ENCODE measurements around the gene RAD9A. TPM values are rescaled to one million over a fixed set of nuclear protein-coding genes. Genes with fewer than 3 reads are reported as not detected.

The RAD9A gene
- 4.6 and 7.9 TPM in 2 replicates for total RNA-seq

DNA sequence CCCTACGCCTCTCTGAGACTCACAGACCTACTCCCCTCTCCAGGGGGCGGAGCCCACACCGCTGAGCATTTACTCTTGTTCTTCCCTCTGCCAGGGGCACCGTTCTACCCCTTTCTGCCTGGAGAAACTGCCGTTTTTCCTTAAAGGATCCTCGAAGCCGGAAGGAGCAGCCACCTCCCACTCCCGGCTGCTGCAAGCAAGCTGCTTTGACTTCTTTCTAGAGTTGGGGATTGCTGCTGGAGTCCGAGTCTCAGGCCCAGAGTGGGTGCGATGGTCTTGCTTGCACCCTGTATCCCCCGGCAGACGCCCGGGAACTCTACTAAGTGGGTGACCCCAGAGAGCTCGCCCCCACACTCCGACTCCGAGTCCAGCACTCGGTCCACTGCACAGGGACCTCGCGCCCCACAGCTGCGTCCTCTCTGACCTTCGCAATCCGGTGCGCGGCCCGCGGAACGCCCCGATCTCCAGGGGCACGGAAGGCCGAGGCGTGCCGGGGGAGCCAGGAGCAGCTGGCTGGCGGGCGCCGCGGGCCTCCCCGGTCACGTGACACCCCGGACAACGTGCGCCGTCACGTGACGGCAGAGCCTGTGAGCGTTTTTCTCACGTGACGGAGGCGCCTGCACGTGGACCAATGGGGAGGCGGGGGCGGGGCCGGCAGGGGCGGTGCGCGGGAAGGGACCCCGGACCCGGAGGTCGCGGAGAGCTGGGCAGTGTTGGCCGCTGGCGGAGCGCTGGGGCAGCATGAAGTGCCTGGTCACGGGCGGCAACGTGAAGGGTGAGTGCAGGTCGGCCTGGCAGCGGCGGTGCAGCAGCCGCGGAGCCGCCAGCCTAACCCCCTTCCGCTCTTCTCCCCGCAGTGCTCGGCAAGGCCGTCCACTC, at the start of gene RAD9A:
Gene RAD9A, plus strand, starts transcription at position 683 of the 879 bp plus-strand sequence. Its CDS starts 59 bp downstream, at position 742.

DNA sequence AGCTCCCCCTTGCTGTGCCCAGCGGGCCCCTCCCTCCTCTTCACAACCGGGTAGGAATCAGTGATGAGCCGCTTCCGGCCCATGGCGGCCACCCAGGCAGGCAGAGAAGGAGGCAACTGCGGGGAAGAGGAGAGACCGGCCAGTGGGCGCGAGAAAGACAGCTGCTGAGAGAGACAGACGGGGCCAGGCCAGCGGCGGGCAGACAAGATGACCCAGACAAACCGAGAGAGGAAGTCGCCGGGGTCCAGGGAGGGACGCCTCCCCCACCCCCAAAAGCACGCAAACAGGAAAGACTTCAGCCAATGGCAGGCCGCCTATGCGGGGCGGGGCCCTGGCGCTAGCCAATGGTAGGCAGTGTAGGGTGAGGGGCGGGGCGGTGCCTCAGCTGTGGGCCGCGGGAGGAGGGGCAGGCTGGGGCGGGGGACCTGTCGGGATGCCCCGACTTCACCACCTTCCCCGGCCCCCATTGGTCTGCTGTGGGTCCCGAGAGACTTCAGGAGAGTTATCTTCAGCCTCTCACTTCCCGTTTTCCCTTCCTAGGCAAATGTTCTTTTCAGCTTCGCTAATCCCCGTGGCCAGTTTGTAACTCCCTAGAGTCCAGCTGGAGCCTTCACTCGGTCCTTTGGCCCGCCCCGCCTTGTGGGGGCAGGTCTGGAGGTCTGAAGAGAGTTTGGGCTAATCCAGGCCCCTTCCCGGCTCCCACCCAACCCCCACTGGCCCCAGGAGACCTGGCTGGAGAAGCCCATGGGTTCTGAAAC, 38.3 kb upstream of the RAD9A start, which contains the start of gene POLD4:
Gene POLD4, minus strand, starts transcription at position 230 of the 758 bp plus-strand sequence. Its CDS starts 147 bp downstream, at position 83.

DNA sequence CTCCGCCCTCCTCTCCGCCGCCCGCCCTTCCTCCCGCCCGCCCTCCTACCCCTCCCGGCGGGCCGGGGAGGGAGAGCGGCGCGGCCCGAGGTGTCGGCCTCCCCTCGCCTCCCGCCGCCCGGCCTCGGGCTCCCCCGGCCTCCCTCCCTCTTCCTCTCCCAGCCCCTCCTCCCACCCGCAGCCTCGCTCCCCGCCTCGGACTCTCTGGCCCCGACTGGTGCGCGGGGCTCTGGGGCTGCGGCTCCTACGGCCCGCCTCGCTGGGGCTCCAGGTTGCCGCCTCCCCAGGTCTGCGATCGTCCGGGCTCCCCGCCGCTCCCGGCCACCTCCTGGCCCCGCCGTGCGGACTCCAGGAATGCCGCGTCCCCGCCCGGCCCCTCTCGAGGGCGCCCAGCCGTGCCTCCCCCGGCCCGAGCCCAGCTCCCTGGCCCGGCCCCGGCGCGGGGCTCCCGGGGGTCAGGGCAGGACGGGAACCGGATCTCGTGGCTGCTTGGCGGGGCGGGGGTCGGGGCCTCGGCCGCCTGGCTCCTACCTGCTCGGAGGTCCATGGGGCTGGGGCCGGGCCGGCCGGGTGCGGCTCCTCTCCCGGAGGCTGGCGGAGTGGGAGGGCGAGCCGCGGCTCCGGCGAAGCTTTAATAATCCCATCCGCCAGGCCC, 18.7 kb upstream of the RAD9A start, which contains the start of gene CLCF1:
Gene CLCF1, minus strand, starts transcription at position 606 of the 655 bp plus-strand sequence. Its CDS starts 59 bp downstream, at position 547.

DNA sequence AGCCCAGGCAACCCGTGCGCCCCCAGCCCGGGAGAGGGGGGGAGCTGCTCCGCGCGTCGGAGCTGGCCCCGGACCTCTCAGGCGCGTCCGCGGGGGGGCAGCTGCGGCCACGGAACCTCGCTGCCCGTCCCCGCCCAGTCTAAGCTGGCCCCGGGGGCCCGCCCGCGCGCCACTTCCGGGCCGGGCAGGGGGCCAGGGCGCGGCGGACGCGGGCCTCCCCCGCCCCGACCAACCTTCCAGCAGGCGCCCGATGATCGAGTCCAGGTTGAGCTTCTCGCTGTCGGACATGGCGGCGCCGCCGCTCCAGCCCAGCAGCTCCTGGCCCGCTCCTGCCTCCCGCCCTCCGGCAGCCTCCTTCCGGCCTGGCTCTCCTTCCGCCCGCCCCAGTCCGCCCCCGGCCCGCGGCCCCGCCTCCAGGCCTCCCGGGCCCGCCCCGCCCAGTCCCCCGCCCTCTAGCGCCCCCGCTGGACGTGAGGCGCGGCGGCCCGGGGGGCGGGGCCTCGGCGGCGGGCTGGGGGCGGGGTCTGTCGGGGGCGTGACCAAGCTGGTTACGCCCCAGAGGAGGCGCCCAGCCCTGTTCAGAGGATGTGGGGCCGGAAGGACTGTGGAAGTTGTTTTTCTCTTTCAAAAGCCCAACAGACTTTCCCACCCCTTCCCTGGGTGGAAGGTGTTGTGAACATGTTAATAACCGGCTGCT, 9.9 kb downstream of the RAD9A start, which contains the start of gene PPP1CA:
Gene PPP1CA, minus strand, starts transcription at position 364 of the 697 bp plus-strand sequence. Its CDS starts 76 bp downstream, at position 288.

DNA sequence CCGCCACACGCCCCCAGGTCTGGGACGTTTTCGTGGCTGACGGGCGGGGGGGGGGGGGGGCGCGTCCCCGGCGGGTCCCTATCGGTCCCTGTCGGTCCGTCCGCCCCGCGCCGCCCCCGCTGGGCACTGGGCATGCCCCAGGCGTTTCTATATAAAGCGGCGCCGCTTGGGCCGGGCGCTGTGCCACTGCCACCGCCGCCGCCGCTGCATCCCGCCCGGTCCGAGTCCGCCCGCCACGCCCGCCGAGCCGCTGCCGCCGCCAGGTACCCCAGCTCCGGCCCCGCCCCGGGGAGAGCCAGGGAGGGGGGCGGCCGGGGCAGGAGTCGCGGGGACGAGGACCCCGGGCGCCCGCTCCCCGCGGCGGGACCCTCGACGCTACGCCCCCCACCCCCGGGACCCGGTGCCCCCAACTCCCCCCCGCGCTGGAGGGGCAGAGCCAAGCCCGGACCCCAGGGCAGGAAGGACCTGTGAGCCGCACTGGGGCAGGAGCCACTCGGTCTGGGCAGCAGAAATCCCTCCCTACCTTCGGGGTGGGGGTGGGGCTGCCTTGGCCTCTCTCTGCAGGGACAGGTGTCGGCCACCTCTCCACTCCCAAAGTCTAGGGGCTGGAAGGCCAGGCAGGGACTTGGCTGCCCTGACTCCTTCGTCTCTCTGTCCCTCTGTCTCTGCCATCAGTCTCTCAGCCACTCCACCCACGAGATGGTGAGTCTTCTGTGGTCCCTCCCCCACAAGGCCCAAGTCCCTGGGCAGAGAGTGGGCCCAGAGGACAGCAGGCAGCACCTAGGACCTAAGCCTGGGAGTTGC, 23.9 kb downstream of the RAD9A start, which contains the start of gene CARNS1:
Gene CARNS1, plus strand, starts transcription at position 178 of the 804 bp plus-strand sequence. Its CDS starts 522 bp downstream, at position 700.

DNA sequence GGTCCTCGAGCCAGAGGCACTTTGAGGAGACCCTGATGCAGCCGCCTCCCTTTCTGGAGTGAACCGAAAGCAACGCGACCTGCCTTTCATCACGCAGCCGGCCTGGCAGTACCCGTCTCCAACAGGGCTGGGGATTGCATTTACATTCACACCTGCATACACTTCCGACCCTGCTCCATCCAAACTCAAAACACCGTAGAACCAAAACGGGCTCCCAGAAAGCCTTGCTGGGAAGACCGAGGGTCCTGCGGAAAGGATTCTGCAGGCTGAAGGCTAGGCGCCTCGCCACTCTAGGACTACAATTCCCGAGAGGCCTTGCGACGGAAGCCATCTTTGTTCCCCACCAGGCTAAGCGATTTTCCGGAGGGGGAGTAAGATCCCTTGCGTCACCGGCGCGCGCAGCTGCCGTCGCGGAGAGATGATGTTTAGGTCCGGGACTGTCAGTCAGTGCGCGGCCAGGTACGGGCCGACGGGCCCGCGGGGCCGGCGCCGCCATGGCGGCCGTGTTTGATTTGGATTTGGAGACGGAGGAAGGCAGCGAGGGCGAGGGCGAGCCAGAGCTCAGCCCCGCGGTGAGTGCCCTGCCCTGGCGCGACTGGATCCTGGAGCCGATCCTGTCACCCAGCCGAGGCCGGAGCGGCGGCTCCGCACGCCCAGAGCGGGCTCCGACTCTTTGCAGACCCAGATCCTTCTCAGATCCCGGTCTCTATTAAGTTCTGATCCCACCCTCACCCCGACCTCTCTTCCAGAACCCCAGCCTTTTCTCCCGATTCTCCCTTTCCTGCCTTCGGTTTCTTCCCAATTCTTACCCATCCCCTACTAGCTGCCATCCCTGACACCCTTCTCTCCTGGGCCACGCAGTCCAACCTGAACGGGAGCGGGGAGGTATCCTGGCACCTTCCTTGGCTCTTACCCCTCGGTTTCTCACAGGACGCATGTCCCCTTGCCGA, 36.5 kb downstream of the RAD9A start, which contains the start of gene RPS6KB2:
Gene RPS6KB2, plus strand, starts transcription at position 443 of the 950 bp plus-strand sequence. Its CDS starts 52 bp downstream, at position 495.

DNA sequence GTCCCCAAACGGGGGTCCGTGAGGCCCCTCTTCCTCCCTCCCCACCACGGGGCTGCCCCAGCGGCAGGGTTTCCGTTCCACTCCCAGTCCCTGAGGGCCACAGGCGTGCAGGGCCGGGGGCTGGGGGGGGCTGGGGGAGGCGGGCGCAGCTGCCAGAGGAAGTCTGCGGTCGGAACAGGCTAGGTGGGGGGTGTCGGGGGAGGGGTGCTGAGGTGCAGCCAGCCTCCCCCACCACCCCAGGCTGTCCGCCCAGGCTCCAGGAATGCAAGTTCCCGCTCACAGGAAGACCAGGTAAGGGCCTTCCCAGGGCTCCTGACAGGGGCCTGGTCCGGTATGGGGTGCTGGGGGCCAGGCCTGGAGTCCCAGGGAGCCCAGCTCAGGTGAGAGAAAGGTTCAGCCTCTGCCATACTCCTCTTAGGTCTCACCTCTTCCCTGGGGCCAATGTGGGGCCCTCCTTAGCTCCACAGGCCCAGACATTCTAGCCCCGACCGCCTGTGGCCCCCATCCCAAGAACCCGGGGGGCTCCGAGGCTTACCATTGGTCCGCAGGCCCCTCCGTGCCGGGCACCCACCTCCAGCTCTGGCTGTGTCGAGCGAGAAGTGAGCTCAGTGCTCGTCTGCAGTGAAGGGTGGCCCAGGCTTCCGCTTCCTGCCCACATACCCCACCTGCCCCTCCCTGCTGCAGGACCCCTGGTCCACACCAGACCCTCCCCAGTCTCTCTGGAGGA, 45.5 kb downstream of the RAD9A start, which contains the start of gene PTPRCAP:
Gene PTPRCAP, minus strand, starts transcription at position 601 of the 727 bp plus-strand sequence. Its CDS starts 63 bp downstream, at position 538.

Other genes with a start within 250 kb of the RAD9A start
- gene GRK2, start 125.5 kb upstream of the RAD9A start, total RNA-seq = 43.1 and 47.3 TPM in 2 replicates
- gene ANKRD13D, start 102.7 kb upstream of the RAD9A start, total RNA-seq = 19.1 and 24.3 TPM in 2 replicates
- gene SSH3, start 88.5 kb upstream of the RAD9A start, total RNA-seq = 12.5 and 24.0 TPM in 2 replicates
- gene POLD4, start 38.4 kb upstream of the RAD9A start, total RNA-seq = 89.9 and 100 TPM in 2 replicates
- gene CLCF1, start 18.4 kb upstream of the RAD9A start, total RNA-seq = 6.3 and 6.8 TPM in 2 replicates
- 278 and 283 TPM in 2 replicates for gene PPP1CA, start 9.9 kb downstream of the RAD9A start, total RNA-seq
- gene TBC1D10C, start 12.1 kb downstream of the RAD9A start, total RNA-seq = not detected in 2 replicates
- gene CARNS1, start 23.7 kb downstream of the RAD9A start, total RNA-seq = not detected in 2 replicates
- gene RPS6KB2, start 36.5 kb downstream of the RAD9A start, total RNA-seq = 66.0 and 76.4 TPM in 2 replicates
- gene PTPRCAP, start 45.7 kb downstream of the RAD9A start, total RNA-seq = 0.87 TPM in 1 of 2 replicates, not detected in the other
- gene CORO1B, start 51.5 kb downstream of the RAD9A start, total RNA-seq = 122 and 126 TPM in 2 replicates
- gene GPR152, start 60.7 kb downstream of the RAD9A start, total RNA-seq = not detected in 2 replicates
- 2.1 and 3.9 TPM in 2 replicates for gene CABP4, start 63.4 kb downstream of the RAD9A start, total RNA-seq
- 51.3 and 70.9 TPM in 2 replicates for gene TMEM134, start 77.3 kb downstream of the RAD9A start, total RNA-seq
- gene AIP, start 91.0 kb downstream of the RAD9A start, total RNA-seq = 52.0 and 61.3 TPM in 2 replicates
- gene PITPNM1, start 113.4 kb downstream of the RAD9A start, total RNA-seq = 13.1 and 19.4 TPM in 2 replicates
- 54.0 and 55.4 TPM in 2 replicates for gene CDK2AP2, start 116.2 kb downstream of the RAD9A start, total RNA-seq
- gene CABP2, start 131.5 kb downstream of the RAD9A start, total RNA-seq = not detected in 2 replicates
- gene GSTP1, start 191.8 kb downstream of the RAD9A start, total RNA-seq = 761 and 855 TPM in 2 replicates
- 192 TPM in 2 replicates for gene NDUFV1, start 214.9 kb downstream of the RAD9A start, total RNA-seq
- gene NUDT8, start 238.0 kb downstream of the RAD9A start, total RNA-seq = 12.3 and 16.5 TPM in 2 replicates
- not detected in 2 replicates for gene TBX10, start 247.8 kb downstream of the RAD9A start, total RNA-seq